OCI-LY1 (cell line): ENCODE data around the gene FAM83F.

ENCODE experiments used
- H2AFZ ChIP-seq: fragments of 200-600 bp; sonication (generic), shearing (Covaris generic); 2 replicates; pipeline ENCODE4 v1.6.0; 2014; ENCODE audit warnings: antibody characterized with exemption, mild to moderate bottlenecking, low read length
- H3F3A ChIP-seq: fragments of 200-600 bp; sonication (generic), shearing (Covaris generic); 2 replicates; pipeline ENCODE4 v1.6.0; 2014; ENCODE audit warnings: mild to moderate bottlenecking, antibody characterized with exemption, low read length, moderate library complexity; ENCODE audit not compliant: insufficient read depth
- H3K27ac ChIP-seq: fragments of 200-600 bp; sonication (generic); 2 replicates; pipeline ENCODE4 v1.5.1; 2014; ENCODE audit warnings: low read length, mixed run types, mild to moderate bottlenecking, low read depth; ENCODE audit not compliant: poor library complexity, severe bottlenecking
- H3K27me3 ChIP-seq: fragments of 200-600 bp; sonication (generic); 2 replicates; pipeline ENCODE4 v1.6.0; 2014; ENCODE audit warnings: antibody characterized with exemption, mild to moderate bottlenecking, low read length, moderate library complexity; ENCODE audit not compliant: insufficient read depth
- H3K36me3 ChIP-seq: fragments of 200-600 bp; sonication (generic); 2 replicates; pipeline ENCODE4 v1.6.1; 2014; ENCODE audit warnings: mild to moderate bottlenecking, antibody characterized with exemption, low read length, moderate library complexity, mixed read lengths; ENCODE audit not compliant: insufficient read depth
- H3K4me1 ChIP-seq: fragments of 200-600 bp; sonication (generic); 2 replicates; pipeline ENCODE4 v1.5.1; 2014; ENCODE audit warnings: mild to moderate bottlenecking, low read length, moderate library complexity; ENCODE audit not compliant: insufficient read depth, severe bottlenecking
- H3K4me2 ChIP-seq: fragments of 200-600 bp; sonication (generic), shearing (Covaris generic); 2 replicates; pipeline ENCODE4 v1.6.1; 2014; ENCODE audit warnings: low read length
- H3K4me3 ChIP-seq: fragments of 200-600 bp; sonication (generic); 2 replicates; pipeline ENCODE4 v1.5.1; 2014; ENCODE audit warnings: low read length, low read depth, mild to moderate bottlenecking, mixed read lengths; ENCODE audit not compliant: poor library complexity, severe bottlenecking
- H3K79me2 ChIP-seq: fragments of 200-600 bp; shearing (Covaris generic); 2 replicates; pipeline ENCODE4 v1.6.1; 2016; ENCODE audit warnings: mixed run types, low read length, mixed read lengths; ENCODE audit not compliant: insufficient read depth
- H3K9ac ChIP-seq: fragments of 200-600 bp; sonication (generic), shearing (Covaris generic); 2 replicates; pipeline ENCODE4 v1.6.1; 2014; ENCODE audit warnings: mild to moderate bottlenecking, low read length, mixed read lengths
- H3K9me2 ChIP-seq: fragments of 200-600 bp; sonication (generic), shearing (Covaris generic); 2 replicates; pipeline ENCODE4 v1.6.1; 2014; ENCODE audit warnings: low read depth, mild to moderate bottlenecking, low read length, mixed read lengths
- H3K9me3 ChIP-seq: fragments of 200-600 bp; shearing (Covaris generic); 2 replicates; pipeline ENCODE4 v1.6.1; 2014; ENCODE audit warnings: low read length, mixed read lengths
- H4K20me1 ChIP-seq: fragments of 200-600 bp; sonication (generic), shearing (Covaris generic); 2 replicates; pipeline ENCODE4 v1.6.0; 2016; ENCODE audit warnings: mild to moderate bottlenecking, low read length; ENCODE audit not compliant: insufficient read depth
- CTCF ChIP-seq: fragments of 200-600 bp; sonication (generic), shearing (Covaris generic); IDR thresholded peaks from 2 replicates; pipeline ENCODE4 v1.5.1; 2017; ENCODE audit warnings: mild to moderate bottlenecking, antibody characterized with exemption, low read length, moderate library complexity, mixed read lengths
- EZH2 ChIP-seq: fragments of 200-600 bp; sonication (generic), shearing (Covaris generic); IDR thresholded peaks from 2 replicates; pipeline ENCODE4 v1.8.0; 2017; ENCODE audit warnings: borderline replicate concordance, mixed run types, mild to moderate bottlenecking, antibody characterized with exemption, low read length, moderate library complexity, mixed read lengths

Gene FAM83F

GRCh38 chr22:40015358-40015976, 20.7 kb downstream of the FAM83F start:
- Histone ChIP-seq H3K9me2 (no peaks in the 10 kb centered on the region), H3K36me3 (no peaks in the 10 kb centered on the region), H3F3A (no peaks in the 10 kb centered on the region), H3K79me2 (no peaks in the 10 kb centered on the region), H3K9me3 (no peaks in the 10 kb centered on the region), H3K4me3 (no peak overlapping the region), H4K20me1 (no peaks in the 10 kb centered on the region), H3K27ac (no peak overlapping the region), H3K4me2 (no peak overlapping the region), H2AFZ (no peak overlapping the region), H3K9ac (no peak overlapping the region), H3K27me3 (no peaks in the 10 kb centered on the region), H3K4me1 (no peaks in the 10 kb centered on the region)
- TF ChIP-seq CTCF (no peak), EZH2 (no peak)

DNA sequence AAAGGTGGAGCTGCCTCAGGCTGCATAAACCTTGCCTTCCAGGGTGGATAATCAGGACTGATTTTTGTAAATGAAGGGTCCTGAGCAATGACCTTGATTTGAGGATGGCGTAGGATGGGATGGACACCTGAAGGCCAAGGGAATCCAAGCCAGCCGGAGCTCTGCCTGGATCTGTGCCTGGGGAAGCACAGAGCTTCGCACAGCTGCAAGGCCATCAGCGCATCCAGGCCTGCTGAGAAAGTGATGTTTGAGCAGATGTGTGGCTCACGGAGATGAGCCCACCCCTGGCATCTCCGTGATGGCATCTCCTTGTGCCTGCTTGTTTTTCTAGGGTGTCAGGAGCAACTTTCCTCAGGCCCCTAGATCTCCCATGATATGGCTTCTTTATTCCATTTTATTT, 23.3 kb downstream of the FAM83F start:
- TF ChIP-seq CTCF (no peak), EZH2 (no peak)
- Histone ChIP-seq H3K27me3 (no peaks in the 10 kb centered on the region; the same call in 1 of the 2 replicates), H3K36me3 (no peaks in the 10 kb centered on the region), H4K20me1 (no peaks in the 10 kb centered on the region), H3K79me2 (no peaks in the 10 kb centered on the region), H3K9me2 (no peaks in the 10 kb centered on the region), H3K9ac (no peak overlapping the region), H3K27ac (no peak overlapping the region), H3K4me1 (no peaks in the 10 kb centered on the region), H3F3A (no peaks in the 10 kb centered on the region), H3K4me2 (no peak overlapping the region), H3K9me3 (no peaks in the 10 kb centered on the region), H3K4me3 (no peak overlapping the region), H2AFZ (no peak overlapping the region)

DNA sequence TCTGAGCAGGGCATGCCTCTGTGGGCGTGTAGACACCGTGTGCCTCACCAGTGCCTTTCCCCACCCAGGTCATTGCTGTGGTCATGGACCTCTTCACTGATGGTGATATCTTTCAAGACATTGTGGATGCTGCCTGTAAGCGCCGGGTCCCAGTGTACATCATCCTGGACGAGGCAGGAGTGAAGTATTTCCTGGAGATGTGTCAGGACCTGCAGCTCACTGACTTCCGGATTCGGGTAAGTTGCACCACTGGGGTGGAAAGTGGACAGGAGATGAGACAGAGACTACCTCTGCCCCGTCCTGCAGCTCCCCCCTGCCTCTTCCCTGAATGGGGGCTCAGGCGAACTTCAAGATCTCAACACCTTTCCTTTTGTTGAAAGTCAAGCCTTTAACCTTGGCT, 24.3 kb downstream of the FAM83F start:
- Histone ChIP-seq H3K27ac (no peak overlapping the region), H3F3A (no peaks in the 10 kb centered on the region), H3K27me3 (no peaks in the 10 kb centered on the region; the same call in 1 of the 2 replicates)

More for the DNA sequence above, 24.3 kb downstream of the FAM83F start:
- no peaks in the 10 kb centered on the region for H3K9me3 ChIP-seq
- H3K79me2 ChIP-seq, result no peaks in the 10 kb centered on the region
- H4K20me1 ChIP-seq, result no peaks in the 10 kb centered on the region
- H3K9me2 ChIP-seq, result no peaks in the 10 kb centered on the region
- no peak overlapping the region for H3K4me2 ChIP-seq
- H3K4me1 ChIP-seq, result no peaks in the 10 kb centered on the region
- H3K4me3 ChIP-seq, result no peak overlapping the region
- no peak overlapping the region for H2AFZ ChIP-seq
- H3K36me3 ChIP-seq, result no peaks in the 10 kb centered on the region
- H3K9ac ChIP-seq, result no peak overlapping the region
- TF ChIP-seq EZH2 (no peak), CTCF (no peak)
